Measurements from ENCODE around the gene DNAI2.

The DNAI2 gene

DNA sequence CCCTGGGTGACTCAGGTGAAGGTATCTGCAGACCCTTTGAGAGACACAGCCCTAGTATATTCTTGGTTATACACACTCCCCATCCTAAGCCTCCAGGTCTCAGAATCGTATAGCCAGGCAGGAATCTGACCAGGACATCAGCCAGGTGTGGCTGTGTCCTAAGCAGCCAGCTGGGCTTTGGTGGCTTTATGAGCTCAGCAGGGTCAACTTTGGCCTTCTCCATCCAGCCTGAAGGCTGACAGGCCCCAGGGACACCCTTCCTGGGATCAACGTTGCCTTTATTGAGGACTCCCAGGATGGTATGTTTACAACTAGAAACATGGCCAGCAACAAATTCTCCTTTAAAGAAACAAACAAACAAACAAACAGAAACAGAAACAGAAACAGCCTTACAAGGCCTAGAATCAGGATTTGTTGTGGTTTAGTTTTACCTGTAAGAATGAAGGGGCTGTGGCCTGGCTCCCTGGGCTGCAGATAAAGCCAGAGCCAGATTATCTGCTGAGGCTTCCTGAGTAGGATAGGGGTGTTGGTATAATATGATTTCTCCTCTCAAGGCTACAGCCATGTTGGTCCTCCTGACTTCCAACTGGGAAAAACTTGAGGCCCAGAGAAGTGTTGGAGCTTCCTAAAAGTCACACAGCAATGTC lies 60.5 kb downstream of the DNAI2 start:
- H3K27me3 ChIP-seq = peaks cover 30% of the 10 kb centered on the region
- H3K9me3 ChIP-seq = no peaks in the 10 kb centered on the region
- TF ChIP-seq, protein P1, sequence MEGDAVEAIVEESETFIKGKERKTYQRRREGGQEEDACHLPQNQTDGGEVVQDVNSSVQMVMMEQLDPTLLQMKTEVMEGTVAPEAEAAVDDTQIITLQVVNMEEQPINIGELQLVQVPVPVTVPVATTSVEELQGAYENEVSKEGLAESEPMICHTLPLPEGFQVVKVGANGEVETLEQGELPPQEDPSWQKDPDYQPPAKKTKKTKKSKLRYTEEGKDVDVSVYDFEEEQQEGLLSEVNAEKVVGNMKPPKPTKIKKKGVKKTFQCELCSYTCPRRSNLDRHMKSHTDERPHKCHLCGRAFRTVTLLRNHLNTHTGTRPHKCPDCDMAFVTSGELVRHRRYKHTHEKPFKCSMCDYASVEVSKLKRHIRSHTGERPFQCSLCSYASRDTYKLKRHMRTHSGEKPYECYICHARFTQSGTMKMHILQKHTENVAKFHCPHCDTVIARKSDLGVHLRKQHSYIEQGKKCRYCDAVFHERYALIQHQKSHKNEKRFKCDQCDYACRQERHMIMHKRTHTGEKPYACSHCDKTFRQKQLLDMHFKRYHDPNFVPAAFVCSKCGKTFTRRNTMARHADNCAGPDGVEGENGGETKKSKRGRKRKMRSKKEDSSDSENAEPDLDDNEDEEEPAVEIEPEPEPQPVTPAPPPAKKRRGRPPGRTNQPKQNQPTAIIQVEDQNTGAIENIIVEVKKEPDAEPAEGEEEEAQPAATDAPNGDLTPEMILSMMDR (IDR thresholded peaks at IDR 0.05) = no peak
- no peak overlapping the region for H3K27ac ChIP-seq
- H3K4me1 ChIP-seq (ENCODE audit: control insufficient read depth in 1 of 2, insufficient read depth in 1 of 2, low read depth in 1 of 2, low read length in 1 of 2) = no peaks in the 10 kb centered on the region
- no peaks in the 10 kb centered on the region for H3K36me3 ChIP-seq
- H3K4me3 ChIP-seq (ENCODE audit: low read depth in 1 of 2, low read length in 1 of 2) = no peak overlapping the region

- TF ChIP-seq, protein P1 (IDR thresholded peaks at IDR 0.05) = no peak
- Histone ChIP-seq H3K27me3 (peaks cover 22% of the 10 kb centered on the region), H3K4me1 (ENCODE audit: control insufficient read depth in 1 of 2, insufficient read depth in 1 of 2, low read depth in 1 of 2, low read length in 1 of 2) (no peaks in the 10 kb centered on the region), H3K36me3 (no peaks in the 10 kb centered on the region), H3K9me3 (no peaks in the 10 kb centered on the region), H3K4me3 (ENCODE audit: low read depth in 1 of 2, low read length in 1 of 2) (no peak overlapping the region), H3K27ac (no peak overlapping the region)
These were observed 61.6 kb downstream of the DNAI2 start for GRCh38 chr17:74335529-74336062.

GRCh38 chr17:74336307-74336706 lies 62.3 kb downstream of the DNAI2 start:
- Histone ChIP-seq H3K9me3 (no peaks in the 10 kb centered on the region), H3K36me3 (no peaks in the 10 kb centered on the region), H3K27me3 (peaks cover 15% of the 10 kb centered on the region), H3K4me3 (ENCODE audit: low read depth in 1 of 2, low read length in 1 of 2) (no peak overlapping the region), H3K4me1 (ENCODE audit: control insufficient read depth in 1 of 2, insufficient read depth in 1 of 2, low read depth in 1 of 2, low read length in 1 of 2) (no peaks in the 10 kb centered on the region), H3K27ac (no peak overlapping the region)
- TF ChIP-seq, protein P1 (IDR thresholded peaks at IDR 0.05) = no peak

DNA sequence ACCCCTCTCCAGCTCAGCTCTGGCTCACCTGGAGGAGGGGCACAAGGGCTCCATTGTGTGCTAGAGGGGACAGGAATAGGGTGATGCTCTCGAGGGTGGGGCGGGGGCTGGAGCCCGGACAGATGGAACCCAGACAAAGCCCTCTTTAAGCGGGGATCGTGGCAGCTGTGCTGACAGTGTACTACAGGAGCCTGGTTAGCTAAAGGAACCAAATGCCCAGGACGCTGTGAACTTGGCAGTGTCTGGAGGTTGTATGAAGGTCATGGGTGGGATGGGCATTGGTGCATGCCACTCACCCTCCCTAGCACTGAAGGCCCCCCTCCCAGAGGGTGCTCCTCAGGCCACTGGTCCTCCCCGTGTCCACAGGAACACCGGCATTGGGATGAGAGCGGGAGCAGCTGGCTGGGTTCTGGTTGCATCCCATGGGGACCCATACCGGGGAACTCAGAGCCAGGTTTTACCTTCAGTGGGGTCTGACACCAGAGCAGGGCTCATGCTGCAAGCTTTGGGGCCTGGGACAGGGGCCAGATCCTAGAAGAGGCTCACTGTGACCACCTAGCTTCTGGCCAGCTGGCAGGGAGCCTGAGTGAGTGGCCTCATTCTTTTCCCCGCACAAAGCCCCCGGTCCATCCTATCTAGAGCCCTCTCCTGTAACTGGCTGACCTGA lies 63.9 kb downstream of the DNAI2 start:
- Histone ChIP-seq H3K4me3 (ENCODE audit: low read depth in 1 of 2, low read length in 1 of 2) (no peak overlapping the region), H3K27me3 (peaks cover 8% of the 10 kb centered on the region), H3K27ac (no peak overlapping the region), H3K4me1 (ENCODE audit: control insufficient read depth in 1 of 2, insufficient read depth in 1 of 2, low read depth in 1 of 2, low read length in 1 of 2) (no peaks in the 10 kb centered on the region), H3K9me3 (no peaks in the 10 kb centered on the region), H3K36me3 (no peaks in the 10 kb centered on the region)
- TF ChIP-seq, protein P1 (IDR thresholded peaks at IDR 0.05) = no peak

DNA sequence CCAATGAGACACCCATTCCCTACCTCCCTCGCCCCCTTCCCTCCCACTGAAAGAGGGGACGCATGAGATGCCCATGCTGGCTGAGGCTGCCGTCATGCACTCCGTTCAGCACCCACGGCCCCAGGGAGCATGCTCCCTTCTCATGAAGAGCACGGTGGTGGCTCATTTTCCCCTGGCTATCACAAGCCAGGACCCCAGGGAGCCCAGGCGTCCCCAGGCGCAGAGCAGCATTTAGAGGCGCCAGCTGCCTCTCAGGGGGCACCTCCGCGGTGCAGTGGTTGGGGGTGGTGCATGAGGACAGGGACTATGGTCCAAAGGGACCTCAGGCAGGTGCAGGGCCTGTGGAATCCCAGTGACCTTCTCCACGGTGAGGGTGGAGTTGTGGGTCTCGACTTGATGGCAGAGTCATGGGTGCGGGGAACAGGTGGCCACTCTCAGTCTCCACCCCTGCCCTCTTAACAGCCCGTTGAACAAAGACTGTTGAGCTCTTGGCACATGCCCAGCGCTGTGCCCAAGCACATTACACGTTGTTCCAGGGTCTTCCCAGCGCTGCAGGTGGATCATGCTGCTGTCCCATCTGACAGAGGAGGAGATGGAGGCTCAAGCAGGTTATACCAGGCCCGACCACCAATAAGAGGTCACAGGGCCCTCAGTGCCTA lies 65.6 kb downstream of the DNAI2 start:
- TF ChIP-seq, protein P1 (IDR thresholded peaks at IDR 0.05) = no peak
- H3K4me1 ChIP-seq (ENCODE audit: control insufficient read depth in 1 of 2, insufficient read depth in 1 of 2, low read depth in 1 of 2, low read length in 1 of 2) = no peaks in the 10 kb centered on the region
- no peaks in the 10 kb centered on the region for H3K36me3 ChIP-seq
- no peak overlapping the region for H3K4me3 ChIP-seq (ENCODE audit: low read depth in 1 of 2, low read length in 1 of 2)
- H3K9me3 ChIP-seq = no peaks in the 10 kb centered on the region
- no peak overlapping the region for H3K27ac ChIP-seq
- no peaks in the 10 kb centered on the region for H3K27me3 ChIP-seq

Measured in neutrophil (primary cell).